Fibroblast of skin of back (primary cell): ENCODE measurements around the gene ICAM3.
"Not testable (repeated sequence)": the region's sequence is repeated elsewhere in the genome, so short reads cannot be mapped to it uniquely, and the experiment has no call there.

Experiments
- DNase-seq: peaks from one replicate; pipeline ENCODE4 v3.0.0-alpha.2; 2013

ICAM3 gene

DNA sequence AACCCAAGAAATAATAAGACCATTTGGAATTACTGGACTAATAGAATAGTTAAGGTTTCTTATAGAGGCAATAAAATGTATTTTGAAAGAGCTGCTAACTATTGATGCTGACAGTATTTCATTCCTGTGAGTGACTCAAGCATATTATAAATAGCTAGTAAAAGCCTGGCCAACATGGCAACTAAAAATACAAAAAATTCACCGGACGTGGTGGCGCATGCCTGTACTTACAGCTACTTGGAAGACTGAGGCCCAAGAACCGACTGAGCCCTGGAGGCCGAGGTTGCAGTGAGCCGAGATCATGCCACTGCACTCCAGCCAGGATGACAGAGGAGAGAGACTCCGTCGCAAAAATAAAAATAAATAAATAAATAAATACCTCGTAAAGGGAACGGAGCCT is 5.4 kb upstream of the ICAM3 start:
- peak; percentile 7 for DNase-seq

DNA sequence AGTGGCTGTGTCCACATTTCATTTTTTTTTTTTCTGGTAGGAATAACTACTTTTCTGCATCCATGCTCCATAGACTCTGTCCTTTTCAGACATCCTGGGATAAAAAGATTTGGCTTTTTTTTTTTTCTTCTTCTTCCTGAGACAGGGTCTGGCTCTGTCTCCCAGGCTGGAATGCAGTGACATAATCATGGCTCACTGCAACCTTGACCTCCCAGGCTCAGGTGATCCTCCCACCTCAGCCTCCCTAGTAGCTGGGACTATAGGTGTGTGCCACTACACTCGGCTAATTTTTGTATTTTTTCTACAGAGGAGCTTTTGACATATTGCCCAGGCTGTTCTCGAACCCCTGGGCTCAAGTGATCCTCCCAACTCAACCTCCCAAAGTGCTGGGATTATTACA is 4.1 kb upstream of the ICAM3 start:
- DNase-seq: no peak

GRCh38 chr19:10339977-10340376 is 553 bp upstream of the ICAM3 start:
- DNase-seq: no peak

- DNase-seq: no peak
Measured at GRCh38 chr19:10338940-10339339, 484 bp downstream of the ICAM3 start.

- DNase-seq: not testable (repeated sequence)
Measured at GRCh38 chr19:10336725-10337124, 2.7 kb downstream of the ICAM3 start.

GRCh38 chr19:10335352-10335985 is 4.0 kb downstream of the ICAM3 start:
- DNase-seq: no peak

- peak; percentile 92 for DNase-seq
Measured at GRCh38 chr19:10334588-10335351, 4.7 kb downstream of the ICAM3 start.

GRCh38 chr19:10333758-10334587 is 5.5 kb downstream of the ICAM3 start:
- peak; percentile 4 for DNase-seq

DNA sequence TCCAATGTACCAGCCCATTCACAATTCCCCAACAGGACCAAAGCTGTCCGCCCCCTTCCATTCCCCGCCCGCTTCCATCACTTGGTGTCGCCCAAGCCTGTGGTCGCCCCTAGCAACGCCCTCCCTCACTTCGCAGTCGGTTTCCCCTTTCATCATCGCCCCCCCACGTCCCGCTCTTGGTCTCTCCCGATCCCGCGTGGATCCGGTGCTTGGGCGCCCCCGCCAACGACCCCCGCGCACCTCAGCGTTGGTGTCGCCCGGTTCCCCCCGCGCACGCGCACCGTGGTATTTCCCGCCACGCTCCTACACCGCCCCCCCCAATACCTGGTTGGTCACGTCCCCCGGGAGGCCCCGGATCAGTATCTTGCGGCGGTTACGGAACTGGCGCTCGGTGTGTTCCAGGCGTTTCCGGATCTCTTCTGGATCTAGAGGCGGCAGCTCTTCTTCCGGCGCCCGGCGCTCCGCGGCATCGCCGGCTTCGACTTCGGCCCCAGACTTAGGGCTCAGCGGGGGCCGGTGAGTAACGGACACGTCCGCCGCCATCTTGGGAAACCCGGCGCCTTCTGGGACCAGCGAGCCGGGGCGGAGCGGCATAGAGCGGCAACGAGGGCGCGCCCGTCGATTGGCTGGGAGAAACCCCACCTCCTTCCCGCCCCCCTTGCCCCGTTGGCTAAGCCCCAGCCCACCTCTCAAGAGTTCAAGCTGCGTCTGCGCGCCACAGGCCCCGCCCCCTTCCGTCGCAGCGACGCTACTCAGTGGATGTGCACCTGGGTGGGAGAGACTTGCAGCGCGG is 6.3 kb downstream of the ICAM3 start, which contains the start of gene RAVER1:
TSS of gene RAVER1 (minus strand) at position 565 of the 793 bp plus-strand sequence. CDS start at position 543, 22 bp downstream.
- peak; percentile 96 for DNase-seq

DNA sequence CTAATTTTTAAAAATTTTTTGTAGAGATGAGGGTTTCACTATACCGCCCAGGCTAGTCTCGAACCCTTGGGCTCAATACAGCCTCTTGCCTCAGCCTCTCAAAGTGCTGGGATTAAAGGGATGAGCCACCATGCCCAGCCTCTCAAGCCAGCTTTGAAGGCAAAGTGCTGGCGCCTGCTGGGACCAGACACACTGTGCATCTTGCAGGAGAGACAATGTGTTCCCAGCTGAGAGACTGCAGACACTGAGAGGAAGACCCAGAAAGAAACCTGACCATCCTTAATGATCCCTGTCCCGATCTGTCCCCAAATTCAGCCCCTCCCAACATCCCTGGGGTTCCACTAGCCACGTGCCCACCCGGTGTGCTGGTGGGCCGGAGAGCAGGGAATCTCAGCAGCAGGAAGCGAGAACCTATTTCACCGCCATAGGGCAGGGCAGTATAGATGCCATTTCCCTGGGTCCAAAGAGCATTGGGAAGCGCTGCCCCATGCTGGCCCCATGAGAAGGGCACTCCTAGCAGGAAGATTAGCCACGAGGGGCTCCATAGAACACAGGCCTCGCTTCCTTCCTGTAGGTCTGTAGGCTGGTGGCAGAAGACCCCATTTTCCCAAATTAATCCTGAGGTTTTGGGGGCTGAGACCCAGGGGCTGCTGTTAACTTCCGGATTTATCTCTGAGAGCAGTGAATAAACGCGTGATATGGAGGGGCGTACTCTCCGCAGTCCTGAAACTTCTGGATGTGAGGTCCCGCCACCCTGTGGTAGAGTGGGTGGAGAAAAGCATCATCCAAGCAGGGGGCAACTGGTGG is 7.1 kb downstream of the ICAM3 start:
- DNase-seq: no peak

- DNase-seq: no peak
Measured at GRCh38 chr19:10329555-10329954, 9.9 kb downstream of the ICAM3 start.

DNA sequence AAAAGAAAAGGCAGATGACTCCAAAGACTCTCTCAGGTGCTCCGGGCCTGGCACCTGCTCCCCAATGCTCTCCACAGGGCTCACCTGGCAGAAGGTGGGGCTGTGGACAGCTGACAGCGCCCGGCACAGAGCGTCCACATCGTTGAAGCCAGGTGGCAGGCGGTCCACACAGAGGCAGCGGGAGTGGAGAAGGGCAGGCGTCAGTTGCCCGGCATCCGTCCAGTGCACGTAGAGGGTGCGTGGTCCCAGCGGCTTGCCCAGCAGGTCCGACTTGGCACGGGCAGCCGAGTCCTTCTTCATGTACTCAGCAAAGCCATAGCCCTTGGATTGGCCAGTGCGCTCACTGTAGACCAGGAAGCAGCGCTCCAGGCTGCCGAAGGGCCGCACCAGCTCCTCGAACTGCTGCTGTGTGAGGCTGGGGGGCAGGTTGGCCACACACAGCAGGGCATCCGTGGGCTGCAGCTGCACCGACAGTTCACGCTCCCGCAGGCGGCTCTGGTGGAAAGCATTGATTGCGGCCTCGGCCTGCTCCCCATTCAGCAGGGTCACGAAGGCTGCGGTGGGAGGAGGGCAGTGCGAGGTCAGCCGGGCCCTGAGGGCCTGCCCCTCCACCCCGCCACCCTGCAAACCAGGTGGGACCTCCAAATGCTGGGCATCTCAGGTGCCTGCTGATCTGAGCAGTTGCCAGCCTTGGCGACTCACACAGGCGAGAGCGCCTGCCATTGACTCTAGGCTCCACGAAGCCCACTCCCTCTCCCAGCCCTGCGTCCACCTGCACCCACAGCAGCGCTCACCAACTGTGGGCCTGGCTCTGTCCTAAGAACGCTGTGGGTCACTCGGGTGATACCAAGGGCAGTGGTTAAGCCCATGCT is 10.6 kb downstream of the ICAM3 start:
- no peak for DNase-seq

DNA sequence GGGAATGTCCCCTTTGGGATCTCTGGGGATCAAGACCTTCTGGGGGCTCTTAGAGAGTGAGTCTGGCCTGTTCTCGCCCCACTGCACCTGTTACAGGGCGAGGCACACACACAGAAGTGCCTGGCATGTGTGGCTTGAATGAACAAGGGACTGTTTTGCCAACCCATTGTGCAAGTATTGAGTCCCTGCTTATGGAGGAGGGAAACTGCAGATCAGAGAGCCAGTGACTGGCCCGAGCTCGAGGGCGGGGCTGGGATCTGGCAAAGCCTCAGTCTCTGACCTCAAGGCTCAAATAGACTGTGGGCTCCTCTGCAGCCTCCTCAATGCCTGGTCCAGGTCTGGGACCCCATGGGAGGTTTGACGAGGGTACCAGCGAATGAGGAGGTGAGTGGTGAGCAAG is 11.6 kb downstream of the ICAM3 start:
- DNase-seq: no peak

- DNase-seq: no peak
Measured at GRCh38 chr19:10325732-10326131, 13.7 kb downstream of the ICAM3 start.

DNA sequence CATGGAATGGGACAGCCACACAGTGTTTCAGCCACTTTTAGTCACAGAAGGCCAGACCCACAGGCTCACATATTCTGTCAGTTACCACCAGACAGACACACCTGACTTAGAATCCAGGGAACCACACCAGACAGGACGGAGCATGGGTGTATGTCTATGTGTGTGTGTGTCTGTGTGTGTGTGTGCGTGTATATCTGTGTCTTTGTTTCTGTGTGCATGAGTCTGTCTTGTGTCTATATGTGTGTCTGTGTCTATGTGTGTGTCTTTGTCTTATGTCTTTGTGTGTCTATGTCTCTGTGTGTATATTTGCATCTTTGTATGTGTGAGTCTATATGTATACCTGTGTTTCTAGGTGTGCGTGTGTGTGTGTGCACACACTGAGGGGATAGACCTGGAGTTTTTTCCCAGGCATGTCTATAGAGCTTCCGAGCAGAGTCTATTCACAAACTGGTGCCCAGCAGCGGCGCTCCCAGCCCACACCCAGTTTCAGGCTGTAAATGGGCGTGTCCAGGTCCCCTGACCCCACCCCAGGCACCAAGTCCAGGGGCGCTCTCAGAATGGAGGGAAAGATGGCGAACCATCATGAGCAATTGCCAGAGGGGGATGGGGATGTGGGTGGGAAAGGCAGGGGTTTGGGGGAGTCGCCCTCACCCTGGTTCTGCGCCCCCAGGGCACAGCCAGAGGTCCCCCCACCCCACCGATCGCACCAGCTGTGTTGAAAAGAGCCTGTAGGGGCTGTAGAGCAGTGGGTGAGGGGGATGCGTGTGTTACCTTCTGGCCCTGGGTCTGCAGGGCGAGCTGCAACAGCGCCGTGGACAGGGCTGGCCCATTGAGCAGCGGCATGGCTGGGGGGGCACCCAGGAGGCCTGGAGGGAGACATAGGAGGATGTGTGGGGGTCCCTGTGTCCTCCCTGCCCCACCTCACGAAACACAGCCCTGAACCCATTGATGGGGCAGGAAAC is 17.3 kb downstream of the ICAM3 start:
- DNase-seq: no peak

DNA sequence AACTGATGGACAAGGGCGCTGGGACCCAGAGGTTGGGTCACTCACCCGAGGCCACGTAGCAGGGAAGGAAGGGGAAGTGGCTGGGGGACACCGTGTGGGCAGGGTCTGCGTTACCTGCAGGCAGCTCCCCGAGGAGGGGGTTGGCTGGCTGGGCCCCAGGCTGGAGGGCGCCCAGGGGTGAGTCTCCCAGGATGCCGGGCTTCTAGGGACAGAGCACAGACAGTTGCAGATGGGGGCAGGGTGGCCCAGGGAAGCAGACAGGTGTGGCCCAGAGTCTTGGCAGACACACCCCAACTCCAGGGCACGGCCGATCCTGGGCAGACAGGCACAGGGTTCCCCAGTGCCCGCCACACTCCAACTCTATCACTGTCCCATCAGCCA is 18.0 kb downstream of the ICAM3 start:
- no peak for DNase-seq

GRCh38 chr19:10320602-10321416 is 18.6 kb downstream of the ICAM3 start:
- DNase-seq: no peak
